GM18861 (cell line): ENCODE data around the gene ELL.

Source experiments
- ATAC-seq: cut with Tn5 transposase; IDR thresholded peaks from one replicate; pipeline ENCODE4 v1.9.1; 2021; ENCODE audit not compliant: unreplicated experiment

The ELL gene

DNA sequence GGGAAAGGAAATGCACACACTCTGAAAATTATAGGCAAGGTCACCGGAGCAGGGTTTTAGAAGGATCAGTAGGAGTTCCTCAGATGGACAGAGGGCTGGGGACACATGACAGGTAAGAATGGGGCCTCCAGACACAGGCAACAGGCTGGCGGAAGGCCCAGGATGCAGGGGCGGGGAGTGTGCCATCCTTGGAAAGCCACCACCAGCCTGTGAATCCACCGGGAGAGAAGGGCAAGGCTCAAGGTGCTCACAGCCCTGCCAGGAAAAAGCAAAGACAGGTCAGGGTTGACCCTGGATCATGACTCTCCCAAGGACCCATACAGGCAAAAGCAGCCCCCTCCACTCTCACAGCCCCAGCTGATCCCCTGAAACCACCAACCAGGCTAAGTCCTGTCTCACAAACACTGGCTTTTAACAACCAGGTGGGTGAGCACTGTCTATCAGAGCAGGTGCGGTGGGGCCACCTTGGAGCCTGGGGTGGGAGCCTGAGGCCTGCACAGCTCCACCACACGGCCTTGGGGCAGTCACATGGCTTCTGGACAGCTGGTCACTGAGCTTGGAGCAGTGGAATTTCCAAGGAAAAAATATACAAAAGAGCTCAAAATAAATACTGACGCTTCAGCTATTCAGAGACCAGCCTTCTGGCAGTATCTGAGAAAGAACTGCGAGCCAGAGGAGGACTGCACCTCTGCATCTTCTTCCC is 48.7 kb downstream of the ELL start:
- no peak for ATAC-seq

- ATAC-seq: no peak
Measured at GRCh38 chr19:18470787-18471186, 51.1 kb downstream of the ELL start.

GRCh38 chr19:18469069-18469846 is 52.6 kb downstream of the ELL start:
- ATAC-seq: no peak

DNA sequence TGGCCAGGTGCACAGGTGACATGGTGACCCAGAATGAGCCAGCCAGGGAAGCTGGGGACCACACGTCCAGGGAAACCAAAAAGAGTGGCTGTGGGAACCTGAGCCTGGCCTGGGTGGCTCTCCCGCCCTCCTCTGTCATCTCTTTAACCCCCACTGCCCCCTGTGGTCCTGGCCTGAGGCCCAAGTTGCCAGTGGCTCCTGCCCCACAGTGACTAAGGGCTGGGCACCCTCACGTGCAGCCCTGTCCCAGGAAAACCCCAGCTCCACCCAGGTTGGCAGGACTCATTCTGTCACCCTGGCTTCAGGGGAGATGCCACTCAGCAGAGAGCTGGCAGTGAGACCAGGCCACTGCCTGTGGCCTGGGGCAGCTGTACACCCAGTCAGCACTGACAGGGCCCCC is 53.4 kb downstream of the ELL start:
- no peak for ATAC-seq

- ATAC-seq: no peak
Measured at GRCh38 chr19:18467978-18468377, 53.9 kb downstream of the ELL start.

DNA sequence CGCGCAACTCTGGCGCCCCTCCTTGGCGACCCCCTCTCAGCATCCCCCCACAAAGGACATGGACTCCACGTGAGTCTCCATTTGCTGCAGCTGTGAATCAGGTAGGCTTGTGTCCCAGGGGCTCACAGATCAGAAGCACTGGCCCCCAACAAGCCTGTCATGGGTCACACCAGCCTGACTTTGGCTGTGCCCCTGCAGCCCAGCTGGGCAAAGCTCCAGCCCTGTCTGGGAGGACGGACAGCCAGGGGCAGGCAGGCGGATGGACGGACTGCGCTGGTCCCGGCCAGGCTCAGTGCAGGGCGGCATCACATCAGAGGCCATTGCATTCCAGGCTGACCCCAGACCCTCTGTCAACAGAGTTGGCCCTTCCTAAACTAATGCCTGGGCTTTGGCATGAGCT is 55.5 kb downstream of the ELL start:
- ATAC-seq: no peak

GRCh38 chr19:18465964-18466339 is 55.9 kb downstream of the ELL start:
- no peak for ATAC-seq

- ATAC-seq: no peak
Measured at GRCh38 chr19:18465214-18465963, 56.5 kb downstream of the ELL start.

GRCh38 chr19:18464646-18465045 is 57.2 kb downstream of the ELL start:
- ATAC-seq: no peak

DNA sequence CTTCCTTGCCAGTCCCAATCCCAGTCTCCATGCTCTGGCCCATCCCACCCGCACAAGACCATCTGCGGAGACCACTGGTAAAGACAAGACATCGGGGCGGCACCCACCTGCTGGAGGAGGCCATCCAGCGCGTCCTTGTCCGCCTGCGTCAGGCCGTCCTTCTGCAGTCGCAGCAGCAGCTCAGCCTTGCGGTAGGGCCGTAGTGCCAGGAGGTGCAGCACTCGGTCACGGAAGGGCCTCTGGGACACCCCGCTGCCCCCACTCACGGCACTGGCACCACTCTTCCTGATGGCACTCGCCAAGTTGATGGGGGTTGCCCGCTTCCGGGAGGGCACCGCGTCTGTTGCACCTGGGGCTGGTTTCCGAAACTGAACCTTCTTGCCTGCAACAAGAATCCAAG is 60.4 kb downstream of the ELL start:
- ATAC-seq: no peak

DNA sequence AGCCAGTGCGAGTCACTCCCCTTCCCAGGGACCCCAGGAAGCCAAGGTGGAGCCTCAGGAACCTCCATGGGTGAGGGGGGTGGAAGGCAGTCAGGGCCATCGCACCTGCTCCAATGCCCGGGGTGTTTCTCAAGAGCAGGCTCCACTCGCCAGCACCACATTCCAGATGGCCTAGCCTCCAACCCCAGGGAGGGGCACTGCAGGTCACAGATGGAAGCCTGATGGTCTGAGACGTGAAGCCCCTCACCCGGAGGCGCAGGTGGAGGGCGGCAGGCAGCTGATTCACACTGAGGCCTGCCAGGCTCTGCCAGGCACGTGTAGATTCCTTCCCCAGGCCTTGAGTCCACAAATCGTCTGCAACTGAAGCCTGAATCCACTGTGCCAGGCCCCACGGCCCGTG is 61.0 kb downstream of the ELL start:
- ATAC-seq: no peak

DNA sequence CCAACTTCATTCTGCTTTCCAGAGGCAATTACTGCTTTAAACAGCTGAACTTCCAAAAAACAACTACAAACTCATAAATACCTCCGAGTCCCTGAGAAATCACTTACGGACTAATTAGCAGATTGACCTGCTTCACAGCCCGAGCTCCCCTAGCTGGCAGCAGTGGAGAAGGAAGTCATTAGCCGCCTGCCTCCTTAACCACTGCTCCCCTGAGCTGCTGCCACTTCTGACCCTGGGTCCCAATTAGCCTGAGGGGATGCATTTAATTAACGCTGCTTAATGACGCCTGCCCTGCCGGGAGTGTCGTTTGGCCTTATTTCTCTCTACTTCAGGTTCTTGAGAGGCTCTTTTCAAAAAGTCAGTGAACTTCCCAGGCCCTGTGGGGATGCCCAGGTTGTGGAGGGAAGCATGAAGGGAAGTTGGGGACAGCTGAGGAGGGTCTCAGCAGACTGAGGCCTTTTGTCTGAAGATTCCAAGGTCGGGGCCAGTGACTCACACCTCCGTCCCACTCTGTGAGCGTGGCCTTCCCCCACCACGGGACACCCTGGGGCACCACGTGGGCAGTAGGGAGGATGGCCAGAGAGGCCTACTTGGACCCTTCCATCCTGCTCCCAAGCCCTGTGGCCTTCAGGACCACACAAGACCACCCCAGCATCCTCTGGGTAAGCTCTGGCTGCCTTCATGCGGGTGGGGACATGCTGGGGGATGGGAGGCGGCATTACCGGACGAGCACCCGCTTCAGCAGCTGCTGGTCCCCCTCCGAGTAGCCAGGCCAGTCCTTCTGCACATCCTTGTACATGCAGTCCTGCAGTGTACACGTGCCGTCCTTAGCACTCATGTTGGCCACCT is 64.2 kb downstream of the ELL start:
- no peak for ATAC-seq

- no peak for ATAC-seq
Measured at GRCh38 chr19:18456974-18457373, 64.9 kb downstream of the ELL start.

- no peak for ATAC-seq
Measured at GRCh38 chr19:18456279-18456678, 65.6 kb downstream of the ELL start.

DNA sequence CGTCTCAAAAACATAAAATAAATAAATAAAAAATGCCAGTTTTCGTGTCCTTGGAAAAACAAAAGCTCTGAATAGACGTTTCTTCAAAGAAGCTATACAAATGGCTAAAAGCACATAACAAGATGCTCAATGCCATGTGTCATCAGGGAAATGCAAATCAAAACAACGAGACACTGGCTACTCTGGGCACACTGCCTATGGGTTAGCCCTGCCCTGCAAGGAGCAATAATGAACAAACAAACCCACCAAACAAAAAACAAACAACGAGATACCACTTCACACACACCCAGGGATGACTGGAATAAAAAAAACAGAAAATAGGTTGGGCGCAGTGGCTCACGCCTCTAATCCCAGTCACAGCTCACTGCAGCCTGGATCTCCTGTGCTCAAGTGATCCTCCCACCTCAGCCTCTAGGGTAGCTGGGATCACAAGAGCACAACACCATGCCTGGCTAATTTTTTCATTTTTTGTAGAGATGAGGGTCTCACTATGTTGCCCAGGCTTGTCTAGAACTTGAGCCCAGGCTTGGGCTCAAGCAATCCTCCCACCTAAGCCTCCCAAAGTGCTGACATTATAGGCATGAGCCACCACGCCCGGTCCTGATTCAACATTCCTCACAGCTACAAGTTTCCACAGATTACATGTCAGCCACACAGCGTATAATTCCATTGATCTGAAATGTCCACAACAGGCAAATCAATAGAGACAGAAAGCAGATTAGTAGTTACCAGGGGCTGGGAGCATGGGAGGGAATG is 68.4 kb downstream of the ELL start:
- no peak for ATAC-seq

DNA sequence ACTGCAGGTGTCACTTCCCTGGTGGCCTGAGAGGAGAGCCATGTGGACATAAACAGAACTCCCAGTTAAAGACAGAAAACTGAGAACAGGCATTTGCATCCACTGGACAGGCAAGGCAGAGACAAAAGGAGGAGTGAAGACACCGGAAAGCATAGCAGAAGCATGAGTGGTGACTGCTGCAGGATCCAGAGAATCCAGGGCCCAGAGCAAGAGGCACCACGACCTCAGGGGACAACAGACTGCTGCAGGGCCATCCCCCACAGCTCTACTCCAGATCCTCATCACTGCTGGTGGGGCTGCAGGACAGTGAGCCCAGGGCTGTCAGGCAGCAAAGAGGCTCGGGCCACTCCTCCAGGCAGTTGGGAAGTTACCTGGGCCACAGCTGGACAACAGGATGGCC is 69.5 kb downstream of the ELL start:
- ATAC-seq: no peak

- ATAC-seq: no peak
Measured at GRCh38 chr19:18450931-18451836, 70.7 kb downstream of the ELL start.

DNA sequence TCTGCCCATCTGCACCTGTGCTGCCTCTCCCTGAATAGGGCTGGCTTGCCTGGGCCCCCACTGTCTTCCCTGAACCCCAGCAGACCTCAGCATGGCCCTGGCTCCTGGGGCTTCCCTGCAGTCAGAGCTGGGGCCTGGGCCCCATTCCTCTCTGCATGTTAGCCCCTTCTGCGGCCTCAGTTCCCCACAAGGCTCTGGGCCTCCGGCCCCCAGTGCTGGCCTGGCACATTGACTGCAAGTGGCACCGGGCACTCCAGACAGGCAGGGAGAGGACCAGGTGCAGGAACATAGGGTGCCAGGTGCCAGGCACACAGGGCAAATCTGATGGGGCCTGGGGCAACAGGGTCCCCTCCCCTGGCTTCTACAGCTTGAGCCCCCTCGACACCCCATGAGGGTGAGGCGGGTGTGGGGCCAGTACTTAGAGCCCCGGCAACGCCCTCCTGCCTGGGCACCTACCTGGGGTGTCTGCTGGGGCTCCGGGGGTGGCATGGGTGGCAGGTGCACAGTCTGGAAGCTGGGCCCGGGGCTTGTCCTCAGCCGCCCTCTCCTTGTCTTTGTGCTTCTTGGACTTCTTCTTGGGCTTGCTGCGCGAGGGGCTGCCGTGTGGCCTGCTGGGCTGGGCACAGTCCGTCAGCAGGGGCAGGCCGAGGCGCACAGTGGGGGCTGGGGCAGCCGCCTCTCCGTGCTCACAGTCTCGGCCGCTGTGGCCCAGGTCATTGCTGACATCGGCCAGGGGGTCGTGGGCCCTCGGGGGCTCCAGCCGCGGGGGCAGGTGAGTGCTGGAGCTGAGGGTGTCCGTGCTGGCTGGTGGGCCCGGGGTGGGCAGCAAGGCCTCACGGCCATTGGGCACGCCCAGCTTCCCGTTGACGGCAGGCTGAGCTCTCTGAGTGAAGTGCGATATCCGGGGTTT is 71.6 kb downstream of the ELL start:
- ATAC-seq: no peak
